HG03442 (cell line): ENCODE measurements around the gene PPIA.
"Not testable (repeated sequence)": the region's sequence is repeated elsewhere in the genome, so short reads cannot be mapped to it uniquely, and the experiment has no call there.

ENCODE experiments used
- ATAC-seq: cut with Tn5 transposase; IDR thresholded peaks from one replicate; pipeline ENCODE4 v1.9.1; 2021; ENCODE audit warnings: mild to moderate bottlenecking, moderate library complexity; ENCODE audit not compliant: unreplicated experiment

PPIA gene

GRCh38 chr7:44819292-44819691 is 22.8 kb downstream of the PPIA start:
- no peak for ATAC-seq

- ATAC-seq, result no peak
Observed at GRCh38 chr7:44823255-44823781, 26.8 kb downstream of the PPIA start.

DNA sequence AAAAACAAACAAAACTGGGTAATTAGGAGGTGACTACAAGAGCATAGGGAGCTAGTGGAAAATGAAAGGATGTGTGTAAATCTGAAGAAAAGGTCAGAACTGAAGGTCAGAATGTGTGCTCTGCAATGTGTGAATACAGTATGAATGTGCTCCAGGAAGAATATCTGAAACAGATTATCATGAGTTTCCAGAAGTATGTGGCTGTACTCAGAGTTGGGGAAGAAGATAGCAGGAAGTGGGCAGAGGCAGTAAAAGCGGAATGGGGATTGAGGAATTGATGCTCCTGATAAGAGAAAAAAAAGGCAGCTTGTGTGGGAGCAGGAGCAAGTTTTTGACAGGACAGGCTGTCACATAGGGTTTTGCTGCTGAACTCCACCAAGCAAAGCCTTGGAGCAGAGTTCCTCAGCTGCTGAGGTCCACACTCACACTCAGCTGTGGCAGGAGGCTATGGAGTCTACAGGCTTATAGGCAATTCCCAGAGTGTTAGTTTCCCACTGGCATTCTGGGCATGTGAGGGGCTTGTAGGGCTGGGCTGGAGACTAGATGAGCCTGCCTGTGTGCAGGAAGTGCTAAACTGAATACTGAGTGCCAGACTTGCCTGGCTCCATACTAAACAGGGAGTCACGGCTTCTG is 28.5 kb downstream of the PPIA start:
- ATAC-seq, result no peak

DNA sequence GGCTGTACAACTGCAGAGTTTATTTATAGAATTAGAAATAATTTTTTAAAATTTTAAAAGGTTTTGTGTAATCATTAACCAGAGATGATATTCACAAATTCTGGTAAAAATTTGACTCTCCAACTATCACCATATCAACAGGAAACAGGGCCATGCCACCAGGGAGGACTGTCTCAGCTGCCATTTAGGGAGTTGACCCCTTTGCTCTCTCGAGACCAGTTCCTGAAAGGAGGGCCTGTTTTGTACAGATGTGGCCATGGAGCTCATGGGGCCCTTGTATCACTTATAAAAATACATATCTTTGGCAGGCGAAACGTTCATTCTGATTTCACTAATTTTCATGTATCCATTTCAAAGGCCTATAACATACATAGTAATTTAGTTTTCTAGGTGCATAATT is 31.1 kb downstream of the PPIA start:
- no peak for ATAC-seq

GRCh38 chr7:44838751-44839150 is 42.3 kb downstream of the PPIA start:
- ATAC-seq, result no peak

GRCh38 chr7:44842675-44843074 is 46.2 kb downstream of the PPIA start:
- not testable (repeated sequence) for ATAC-seq

GRCh38 chr7:44843440-44843839 is 47.0 kb downstream of the PPIA start:
- ATAC-seq, result not testable (repeated sequence)

GRCh38 chr7:44845451-44845850 is 49.0 kb downstream of the PPIA start:
- ATAC-seq, result no peak

- not testable (repeated sequence) for ATAC-seq
Observed at GRCh38 chr7:44846390-44846789, 49.9 kb downstream of the PPIA start.

- no peak for ATAC-seq
Observed at GRCh38 chr7:44846816-44847508, 50.5 kb downstream of the PPIA start.

DNA sequence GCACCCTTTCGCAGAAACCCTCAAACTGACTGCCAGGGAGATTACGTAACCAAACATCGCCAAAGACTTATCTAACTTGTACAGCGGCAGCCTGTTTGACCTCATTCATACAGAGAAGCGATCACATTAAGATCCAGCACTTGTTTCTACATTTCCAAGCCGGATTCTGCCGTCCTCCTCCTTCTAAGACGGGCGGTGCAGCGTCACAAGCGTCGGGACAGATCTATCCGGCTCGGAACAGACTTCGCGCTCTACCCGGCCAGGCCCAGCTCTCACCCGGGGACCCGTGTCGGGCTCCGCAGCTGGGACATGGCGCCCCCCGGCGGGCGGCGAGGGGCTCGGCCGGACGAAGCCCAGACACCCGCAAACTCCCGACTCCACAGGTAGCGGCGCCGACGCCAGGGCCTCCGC is 51.0 kb downstream of the PPIA start:
- peak; percentile 62 for ATAC-seq

- peak; percentile 82 for ATAC-seq
Observed at GRCh38 chr7:44847920-44848634, 51.6 kb downstream of the PPIA start, which contains the start of gene H2AZ2. Gene H2AZ2, minus strand, starts transcription at chr7:44848087. Its CDS starts 116 bp downstream, at chr7:44847971.

- ATAC-seq, result no peak
Observed at GRCh38 chr7:44849259-44849884, 52.9 kb downstream of the PPIA start.

DNA sequence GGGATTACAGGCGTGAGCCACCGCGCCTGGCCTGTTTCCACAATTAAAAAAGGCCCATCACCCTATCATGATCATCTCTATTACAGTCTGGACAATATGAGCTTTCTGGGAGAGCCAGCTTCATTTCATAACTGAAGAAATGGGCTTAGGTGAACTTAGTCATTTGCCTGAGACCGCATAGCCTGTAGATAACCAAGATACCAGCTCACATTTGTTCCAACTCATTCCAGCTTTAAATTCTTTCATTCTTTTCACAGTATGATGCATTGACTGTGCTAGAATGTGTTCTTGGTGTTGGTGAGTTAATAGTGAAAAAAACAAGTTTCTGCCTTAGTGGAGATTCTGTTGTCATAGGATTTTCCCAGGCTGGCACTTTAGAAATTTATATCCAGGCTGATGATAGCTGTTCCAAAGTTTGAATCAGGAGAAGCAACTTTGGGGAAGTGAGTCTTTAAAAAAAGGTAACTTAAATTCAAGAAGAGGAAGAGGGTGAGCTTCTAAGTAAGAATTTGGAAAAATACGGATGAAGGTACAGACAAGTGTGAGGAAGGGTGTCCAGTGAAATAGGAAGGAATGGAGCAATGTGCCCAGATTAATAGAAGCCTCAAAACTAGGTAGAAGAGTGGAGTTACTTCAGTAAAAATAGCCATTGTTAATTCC is 53.5 kb downstream of the PPIA start:
- no peak for ATAC-seq

GRCh38 chr7:44852590-44852989 is 56.1 kb downstream of the PPIA start:
- ATAC-seq, result no peak
